Liver (tissue), 9 donors: Measurements from ENCODE around the gene RGS7. TPM values are rescaled to one million over a fixed set of nuclear protein-coding genes. Genes with fewer than 3 reads are reported as not detected.

Experiments used
- DNase-seq: peaks from one replicate; pipeline ENCODE4 v3.0.0-alpha.2; 2017; ENCODE audit warnings: low spot score
- H3K27ac ChIP-seq, 2 donors: one replicate each; pipeline ENCODE4 v1.7.0; 2013; ENCODE audit warnings: inconsistent platforms in 2 of 2, low read length in 2 of 2, control low read depth in 1 of 2, low read depth in 1 of 2, mild to moderate bottlenecking in 1 of 2
- H3K27me3 ChIP-seq, 4 donors: one replicate each; pipeline versions ENCODE4 v1.6.1 to v1.7.0; 2013; ENCODE audit warnings: low read length in 3 of 4, inconsistent platforms in 1 of 4, mild to moderate bottlenecking in 1 of 4, moderate library complexity in 1 of 4; ENCODE audit not compliant: control insufficient read depth in 4 of 4, insufficient read depth in 4 of 4
- H3K36me3 ChIP-seq, 4 donors: one replicate each; pipeline versions ENCODE4 v1.6.1 to v1.7.0; 2013; ENCODE audit warnings: low read length in 3 of 4, mild to moderate bottlenecking in 3 of 4, low read depth in 1 of 4, moderate library complexity in 1 of 4; ENCODE audit not compliant: control insufficient read depth in 4 of 4, insufficient read depth in 3 of 4
- H3K4me1 ChIP-seq, 4 donors: one replicate each; pipeline versions ENCODE4 v1.6.1 to v1.7.0; 2013; ENCODE audit warnings: low read length in 3 of 4, mild to moderate bottlenecking in 3 of 4, moderate library complexity in 1 of 4; ENCODE audit not compliant: control insufficient read depth in 4 of 4, insufficient read depth in 4 of 4
- H3K4me3 ChIP-seq, 3 donors: one replicate each; pipeline versions ENCODE4 v1.6.1 to v1.7.0; 2013; ENCODE audit warnings: low read length in 3 of 3, control low read depth in 1 of 3, low read depth in 1 of 3, mild to moderate bottlenecking in 1 of 3
- H3K9ac ChIP-seq, 2 donors: one replicate each; pipeline ENCODE4 v1.7.0; 2013; ENCODE audit warnings: low read length in 2 of 2, mild to moderate bottlenecking in 2 of 2, moderate library complexity in 2 of 2, control low read depth in 1 of 2, low read depth in 1 of 2
- H3K9me3 ChIP-seq, 4 donors: one replicate each; pipeline versions ENCODE4 v1.6.1 to v1.7.0; 2013; ENCODE audit warnings: low read length in 3 of 4; ENCODE audit not compliant: control insufficient read depth in 4 of 4
- ATF3 ChIP-seq: IDR thresholded peaks from 2 replicates; pipeline ENCODE4 v1.6.1; 2016; ENCODE audit warnings: antibody characterized with exemption
- FOXA1 ChIP-seq: IDR thresholded peaks from 2 replicates; pipeline ENCODE4 v1.6.1; 2016; ENCODE audit warnings: antibody characterized with exemption
- FOXA2 ChIP-seq: IDR thresholded peaks from 2 replicates; pipeline ENCODE4 v1.6.1; 2016; ENCODE audit warnings: antibody characterized with exemption
- GABPA ChIP-seq, 2 donors: IDR thresholded peaks in 1 of 2; conservative IDR thresholded peaks in 1 of 2; 2 replicates each; pipeline ENCODE4 v1.6.1; 2016; ENCODE audit warnings: antibody characterized with exemption in 2 of 2, mild to moderate bottlenecking in 1 of 2, moderate library complexity in 1 of 2
- HNF4A ChIP-seq, 2 donors: conservative IDR thresholded peaks; 2 replicates each; pipeline ENCODE4 v1.6.1; 2016; ENCODE audit warnings: antibody characterized with exemption in 2 of 2, mild to moderate bottlenecking in 2 of 2
- HNF4G ChIP-seq: IDR thresholded peaks from 2 replicates; pipeline ENCODE4 v1.6.1; 2016; ENCODE audit warnings: antibody characterized with exemption
- JUND ChIP-seq, 2 donors: IDR thresholded peaks; 2 replicates each; pipeline ENCODE4 v1.6.1; 2016; ENCODE audit warnings: antibody characterized with exemption in 2 of 2
- MAX ChIP-seq: IDR thresholded peaks from 2 replicates; pipeline ENCODE4 v1.6.1; 2016; ENCODE audit warnings: antibody characterized with exemption
- RAD21 ChIP-seq, 2 donors: IDR thresholded peaks; 2 replicates each; pipeline ENCODE4 v1.6.1; 2016; ENCODE audit warnings: antibody characterized with exemption in 2 of 2, mild to moderate bottlenecking in 2 of 2
- RXRA ChIP-seq, 2 donors: IDR thresholded peaks; 2 replicates each; pipeline ENCODE4 v1.6.1; 2017 to 2018; ENCODE audit warnings: antibody characterized with exemption in 2 of 2, mild to moderate bottlenecking in 1 of 2
- SP1 ChIP-seq: IDR thresholded peaks from 2 replicates; pipeline ENCODE4 v1.6.1; 2018; ENCODE audit warnings: antibody characterized with exemption, mild to moderate bottlenecking
- TAF1 ChIP-seq: conservative IDR thresholded peaks from 2 replicates; pipeline ENCODE4 v1.6.1; 2016; ENCODE audit warnings: antibody characterized with exemption, mild to moderate bottlenecking
- YY1 ChIP-seq: IDR thresholded peaks from 2 replicates; pipeline ENCODE4 v1.6.1; 2016; ENCODE audit warnings: antibody characterized with exemption, mild to moderate bottlenecking
- WGBS: extraction: QIAGEN DNeasy Blood & Tissue Kit; methylation state at CpG from one replicate; pipeline ENCODE4 v1.1.7; 2013; 5-methylcytosine and 5-hydroxymethylcytosine counted together
- polyA plus RNA-seq, 2 donors: library from polyadenylated mRNA; stranded (reverse) in 1 of 2; unstranded in 1 of 2; fragments of 200-250 nt in 1 of 2; fragments of >200 nt in 1 of 2; fragmentation: Nextera tagmentation in 1 of 2; extraction: Ambion mirVana in 1 of 2; gene quantifications; one replicate each; pipeline versions ENCODE4 v1.2.1 to v1.2.3, GENCODE V29; 2013 to 2015
- total RNA-seq, 2 donors: library from RNA; depleted of rRNA; stranded (reverse); fragments of >200 nt; gene quantifications; one replicate each; pipeline ENCODE4 v1.2.3, GENCODE V29; 2014
- TF ChIP-seq, protein P1 (sequence below): IDR thresholded peaks from 2 replicates; pipeline ENCODE4 v1.6.1; 2016; ENCODE audit warnings: antibody characterized with exemption
- TF ChIP-seq, protein P2 (sequence below): fragments of 150-350 bp; IDR thresholded peaks from 2 replicates; pipeline ENCODE4 v1.5.1; 2017; ENCODE audit warnings: improper control_type of control experiment, low read depth, low read length; ENCODE audit not compliant: missing input control
- TF ChIP-seq, protein P3 (sequence below): IDR thresholded peaks from 2 replicates; pipeline ENCODE4 v1.6.1; 2016; ENCODE audit warnings: antibody characterized with exemption, mild to moderate bottlenecking
- donor health status: healthy.
- donor health status: healthy.
- donor health status: healthy.
- donor health status: healthy.
- donor health status: healthy.

The RGS7 gene
- total and polyA plus RNA-seq, 4 donors = 0.05 to 0.18 TPM; not detected in 2

GRCh38 chr1:240821925-240822324, 535.1 kb downstream of the RGS7 start:
- no peak for DNase-seq
- Histone ChIP-seq H3K4me3 (no peak overlapping the region), H3K4me1 (no peaks in the 10 kb centered on the region), H3K36me3 (no peaks in the 10 kb centered on the region), H3K27me3 (no peaks in the 10 kb centered on the region), H3K9me3 (no peaks in the 10 kb centered on the region), H3K9ac (no peak overlapping the region), H3K27ac (no peak overlapping the region)
- no peak for TF ChIP-seq HNF4G
- TF ChIP-seq, protein P1, sequence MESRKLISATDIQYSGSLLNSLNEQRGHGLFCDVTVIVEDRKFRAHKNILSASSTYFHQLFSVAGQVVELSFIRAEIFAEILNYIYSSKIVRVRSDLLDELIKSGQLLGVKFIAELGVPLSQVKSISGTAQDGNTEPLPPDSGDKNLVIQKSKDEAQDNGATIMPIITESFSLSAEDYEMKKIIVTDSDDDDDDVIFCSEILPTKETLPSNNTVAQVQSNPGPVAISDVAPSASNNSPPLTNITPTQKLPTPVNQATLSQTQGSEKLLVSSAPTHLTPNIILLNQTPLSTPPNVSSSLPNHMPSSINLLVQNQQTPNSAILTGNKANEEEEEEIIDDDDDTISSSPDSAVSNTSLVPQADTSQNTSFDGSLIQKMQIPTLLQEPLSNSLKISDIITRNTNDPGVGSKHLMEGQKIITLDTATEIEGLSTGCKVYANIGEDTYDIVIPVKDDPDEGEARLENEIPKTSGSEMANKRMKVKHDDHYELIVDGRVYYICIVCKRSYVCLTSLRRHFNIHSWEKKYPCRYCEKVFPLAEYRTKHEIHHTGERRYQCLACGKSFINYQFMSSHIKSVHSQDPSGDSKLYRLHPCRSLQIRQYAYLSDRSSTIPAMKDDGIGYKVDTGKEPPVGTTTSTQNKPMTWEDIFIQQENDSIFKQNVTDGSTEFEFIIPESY = no peak
- TF ChIP-seq TAF1 = no peak
- no peak for TF ChIP-seq FOXA2
- no peak for TF ChIP-seq YY1
- TF ChIP-seq ATF3 = no peak
- TF ChIP-seq, protein P2, sequence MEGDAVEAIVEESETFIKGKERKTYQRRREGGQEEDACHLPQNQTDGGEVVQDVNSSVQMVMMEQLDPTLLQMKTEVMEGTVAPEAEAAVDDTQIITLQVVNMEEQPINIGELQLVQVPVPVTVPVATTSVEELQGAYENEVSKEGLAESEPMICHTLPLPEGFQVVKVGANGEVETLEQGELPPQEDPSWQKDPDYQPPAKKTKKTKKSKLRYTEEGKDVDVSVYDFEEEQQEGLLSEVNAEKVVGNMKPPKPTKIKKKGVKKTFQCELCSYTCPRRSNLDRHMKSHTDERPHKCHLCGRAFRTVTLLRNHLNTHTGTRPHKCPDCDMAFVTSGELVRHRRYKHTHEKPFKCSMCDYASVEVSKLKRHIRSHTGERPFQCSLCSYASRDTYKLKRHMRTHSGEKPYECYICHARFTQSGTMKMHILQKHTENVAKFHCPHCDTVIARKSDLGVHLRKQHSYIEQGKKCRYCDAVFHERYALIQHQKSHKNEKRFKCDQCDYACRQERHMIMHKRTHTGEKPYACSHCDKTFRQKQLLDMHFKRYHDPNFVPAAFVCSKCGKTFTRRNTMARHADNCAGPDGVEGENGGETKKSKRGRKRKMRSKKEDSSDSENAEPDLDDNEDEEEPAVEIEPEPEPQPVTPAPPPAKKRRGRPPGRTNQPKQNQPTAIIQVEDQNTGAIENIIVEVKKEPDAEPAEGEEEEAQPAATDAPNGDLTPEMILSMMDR = no peak
- no peak for TF ChIP-seq RXRA (IDR thresholded peaks at IDR 0.05)
- TF ChIP-seq, protein P3, sequence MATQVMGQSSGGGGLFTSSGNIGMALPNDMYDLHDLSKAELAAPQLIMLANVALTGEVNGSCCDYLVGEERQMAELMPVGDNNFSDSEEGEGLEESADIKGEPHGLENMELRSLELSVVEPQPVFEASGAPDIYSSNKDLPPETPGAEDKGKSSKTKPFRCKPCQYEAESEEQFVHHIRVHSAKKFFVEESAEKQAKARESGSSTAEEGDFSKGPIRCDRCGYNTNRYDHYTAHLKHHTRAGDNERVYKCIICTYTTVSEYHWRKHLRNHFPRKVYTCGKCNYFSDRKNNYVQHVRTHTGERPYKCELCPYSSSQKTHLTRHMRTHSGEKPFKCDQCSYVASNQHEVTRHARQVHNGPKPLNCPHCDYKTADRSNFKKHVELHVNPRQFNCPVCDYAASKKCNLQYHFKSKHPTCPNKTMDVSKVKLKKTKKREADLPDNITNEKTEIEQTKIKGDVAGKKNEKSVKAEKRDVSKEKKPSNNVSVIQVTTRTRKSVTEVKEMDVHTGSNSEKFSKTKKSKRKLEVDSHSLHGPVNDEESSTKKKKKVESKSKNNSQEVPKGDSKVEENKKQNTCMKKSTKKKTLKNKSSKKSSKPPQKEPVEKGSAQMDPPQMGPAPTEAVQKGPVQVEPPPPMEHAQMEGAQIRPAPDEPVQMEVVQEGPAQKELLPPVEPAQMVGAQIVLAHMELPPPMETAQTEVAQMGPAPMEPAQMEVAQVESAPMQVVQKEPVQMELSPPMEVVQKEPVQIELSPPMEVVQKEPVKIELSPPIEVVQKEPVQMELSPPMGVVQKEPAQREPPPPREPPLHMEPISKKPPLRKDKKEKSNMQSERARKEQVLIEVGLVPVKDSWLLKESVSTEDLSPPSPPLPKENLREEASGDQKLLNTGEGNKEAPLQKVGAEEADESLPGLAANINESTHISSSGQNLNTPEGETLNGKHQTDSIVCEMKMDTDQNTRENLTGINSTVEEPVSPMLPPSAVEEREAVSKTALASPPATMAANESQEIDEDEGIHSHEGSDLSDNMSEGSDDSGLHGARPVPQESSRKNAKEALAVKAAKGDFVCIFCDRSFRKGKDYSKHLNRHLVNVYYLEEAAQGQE = no peak
- no peak for TF ChIP-seq GABPA (IDR thresholded peaks at IDR 0.05 in 1 of 2, conservative IDR thresholded peaks at IDR 0.05 in 1 of 2)
- no peak for TF ChIP-seq RAD21 (IDR thresholded peaks at IDR 0.05)
- no peak for TF ChIP-seq MAX
- no peak for TF ChIP-seq HNF4A (conservative IDR thresholded peaks at IDR 0.05)
- no peak for TF ChIP-seq SP1
- no peak for TF ChIP-seq JUND (IDR thresholded peaks at IDR 0.05)
- WGBS = 85% methylated on average over 2 of the region's 2 CpGs

DNA sequence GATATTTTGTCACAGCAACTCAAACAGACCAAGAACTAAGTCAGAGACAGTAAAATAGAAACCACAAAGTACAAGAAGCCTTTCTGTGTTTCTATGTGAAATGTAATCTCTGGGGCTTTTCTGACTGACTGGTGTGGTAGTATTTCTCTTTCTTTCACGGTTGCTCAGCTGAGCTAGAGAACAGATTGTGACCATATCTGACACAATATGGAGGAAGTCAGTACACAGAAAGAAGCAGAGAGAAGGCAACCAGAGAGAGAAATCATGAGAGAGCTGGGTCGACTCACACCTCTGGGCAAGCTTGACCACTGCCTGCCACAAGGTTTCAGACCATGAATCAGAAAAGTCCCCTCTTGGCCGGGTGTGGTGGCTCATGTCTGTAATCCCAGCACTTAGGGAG, 536.2 kb downstream of the RGS7 start:
- no peak for DNase-seq
- WGBS = 15% methylated on average over 3 of the region's 3 CpGs
- H3K27ac ChIP-seq = no peak overlapping the region
- H3K36me3 ChIP-seq = no peaks in the 10 kb centered on the region
- H3K27me3 ChIP-seq = no peaks in the 10 kb centered on the region
- no peak overlapping the region for H3K4me3 ChIP-seq
- no peaks in the 10 kb centered on the region for H3K9me3 ChIP-seq
- H3K9ac ChIP-seq = no peak overlapping the region
- no peaks in the 10 kb centered on the region for H3K4me1 ChIP-seq
- TF ChIP-seq HNF4G (no peak), ATF3 (no peak), GABPA (IDR thresholded peaks at IDR 0.05 in 1 of 2, conservative IDR thresholded peaks at IDR 0.05 in 1 of 2) (no peak), JUND (IDR thresholded peaks at IDR 0.05) (no peak), HNF4A (conservative IDR thresholded peaks at IDR 0.05) (no peak), FOXA1 (no peak), YY1 (no peak), FOXA2 (no peak), SP1 (no peak)
- TF ChIP-seq, protein P2 = no peak
- TF ChIP-seq, protein P1 = no peak
